GM19099 (cell line): ENCODE measurements around the gene VGF.

Source experiments
- POLR2A ChIP-seq: IDR thresholded peaks from 3 replicates; pipeline ENCODE4 v1.6.1; 2011; ENCODE audit warnings: low read depth; ENCODE audit not compliant: insufficient read length; ENCODE audit errors: extremely low read depth

VGF gene

GRCh38 chr7:101195884-101196283, 30.5 kb upstream of the VGF start:
- no peak for TF ChIP-seq POLR2A

- no peak for TF ChIP-seq POLR2A
Observed at GRCh38 chr7:101189109-101189508, 23.7 kb upstream of the VGF start.

GRCh38 chr7:101186844-101187428, 21.6 kb upstream of the VGF start:
- no peak for TF ChIP-seq POLR2A

GRCh38 chr7:101186194-101186593, 20.8 kb upstream of the VGF start:
- no peak for TF ChIP-seq POLR2A

GRCh38 chr7:101185258-101185839, 20.0 kb upstream of the VGF start:
- no peak for TF ChIP-seq POLR2A

- TF ChIP-seq POLR2A: no peak
Observed at GRCh38 chr7:101180130-101180755, 14.9 kb upstream of the VGF start, which contains the start of gene NAT16. Gene NAT16, minus strand, starts transcription at chr7:101180293. Its CDS starts 5,486 bp downstream, at chr7:101174807.

GRCh38 chr7:101179713-101180112, 14.3 kb upstream of the VGF start:
- TF ChIP-seq POLR2A: no peak

- no peak for TF ChIP-seq POLR2A
Observed at GRCh38 chr7:101179117-101179516, 13.7 kb upstream of the VGF start.

- no peak for TF ChIP-seq POLR2A
Observed at GRCh38 chr7:101177644-101178043, 12.3 kb upstream of the VGF start.

GRCh38 chr7:101175664-101176063, 10.3 kb upstream of the VGF start:
- no peak for TF ChIP-seq POLR2A

- TF ChIP-seq POLR2A: no peak
Observed at GRCh38 chr7:101174322-101174854, 9.0 kb upstream of the VGF start.

- no peak for TF ChIP-seq POLR2A
Observed at GRCh38 chr7:101173752-101174244, 8.4 kb upstream of the VGF start.

- TF ChIP-seq POLR2A: no peak
Observed at GRCh38 chr7:101172854-101173751, 7.7 kb upstream of the VGF start.

- no peak for TF ChIP-seq POLR2A
Observed at GRCh38 chr7:101172005-101172853, 6.9 kb upstream of the VGF start.

GRCh38 chr7:101171442-101171837, 6.1 kb upstream of the VGF start:
- TF ChIP-seq POLR2A: no peak
